Body of pancreas (tissue), 4 donors: Measurements from ENCODE around the gene TCTN1.

Source experiments
- CTCF ChIP-seq, 7 experiments: fragments of 450-650 bp in 4 of 7; fragments of 200-600 bp in 3 of 7; sonication (generic) in 3 of 7; IDR thresholded peaks; one replicate each; pipeline ENCODE4 v1.5.1; 2016 to 2019; ENCODE audit warnings: antibody characterized with exemption in 7 of 7
- POLR2A ChIP-seq, 3 donors: fragments of 450-650 bp; IDR thresholded peaks; one replicate each; pipeline ENCODE4 v1.6.1; 2016; ENCODE audit warnings: antibody characterized with exemption in 3 of 3, mild to moderate bottlenecking in 2 of 3

DNA sequence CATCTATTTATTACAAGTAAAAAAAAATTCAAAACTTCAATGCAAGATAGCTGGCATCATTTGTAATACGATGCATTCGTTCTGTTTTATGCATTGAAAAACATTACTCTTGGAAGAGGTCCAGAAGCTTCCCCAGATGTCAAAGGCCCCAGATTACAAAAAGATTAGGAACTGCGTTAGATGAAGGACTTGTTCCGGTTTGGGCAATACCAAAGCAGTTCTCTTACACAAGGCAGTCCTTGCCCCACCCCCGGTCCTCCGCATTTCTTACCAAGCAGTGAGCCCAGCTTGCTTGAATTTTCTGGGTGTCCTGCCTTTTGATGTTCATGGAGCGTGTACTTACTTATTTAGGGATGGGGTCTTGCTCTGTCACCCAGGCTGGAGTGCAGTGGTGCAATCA lies 79.8 kb downstream of the TCTN1 start:
- TF ChIP-seq POLR2A (IDR thresholded peaks at IDR 0.05) (no peak), CTCF (IDR thresholded peaks at IDR 0.05) (no peak)
